HG03521 (cell line): Measurements from ENCODE around the gene POC1A.
"Not testable (repeated sequence)": the region's sequence is repeated elsewhere in the genome, so short reads cannot be mapped to it uniquely, and the experiment has no call there.

Experiments
- ATAC-seq: cut with Tn5 transposase; IDR thresholded peaks from one replicate; pipeline ENCODE4 v1.9.1; 2021; ENCODE audit warnings: mild to moderate bottlenecking, moderate library complexity; ENCODE audit not compliant: unreplicated experiment

The POC1A gene

DNA sequence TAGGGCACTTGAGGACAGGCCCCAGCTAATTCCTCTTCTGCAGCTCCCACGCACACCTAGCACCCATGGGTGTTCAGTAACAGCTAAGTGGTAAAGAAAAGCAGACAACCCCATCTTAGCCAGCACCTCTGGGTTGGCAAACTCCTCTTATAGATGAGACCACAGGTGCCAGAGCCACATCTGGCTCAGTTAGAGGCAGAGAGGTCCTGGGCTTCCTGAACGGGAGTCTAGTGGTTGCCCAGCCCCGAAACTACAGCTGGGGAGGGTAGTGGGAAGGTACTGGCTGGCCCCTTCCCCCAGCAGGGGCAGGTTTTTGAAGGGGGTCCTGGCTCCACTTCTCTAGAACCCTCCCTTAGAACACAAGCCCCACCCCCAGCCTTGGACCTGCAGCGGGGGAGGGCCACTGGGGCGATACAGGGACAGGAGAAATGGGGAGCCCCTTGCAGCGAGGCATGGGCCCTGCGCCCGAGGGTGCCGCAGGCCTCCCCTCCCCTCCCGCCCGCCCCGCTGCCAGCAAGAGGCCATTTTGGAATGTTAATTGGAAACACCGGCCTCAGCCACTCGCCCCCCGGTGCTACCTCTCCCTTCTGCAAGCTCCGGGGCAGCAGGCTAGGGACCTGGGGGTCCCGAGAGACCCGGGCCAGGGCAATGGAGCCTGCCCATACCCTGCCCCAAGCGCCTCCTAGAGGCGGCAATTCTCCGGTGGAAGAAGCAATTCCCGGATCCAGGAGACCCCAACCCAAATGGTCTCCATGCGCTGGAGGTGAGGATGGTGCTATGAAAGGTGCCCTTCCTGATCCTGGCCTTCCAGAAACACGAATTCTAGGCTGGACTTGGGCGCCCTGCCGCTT lies 99.3 kb downstream of the POC1A start:
- no peak for ATAC-seq

DNA sequence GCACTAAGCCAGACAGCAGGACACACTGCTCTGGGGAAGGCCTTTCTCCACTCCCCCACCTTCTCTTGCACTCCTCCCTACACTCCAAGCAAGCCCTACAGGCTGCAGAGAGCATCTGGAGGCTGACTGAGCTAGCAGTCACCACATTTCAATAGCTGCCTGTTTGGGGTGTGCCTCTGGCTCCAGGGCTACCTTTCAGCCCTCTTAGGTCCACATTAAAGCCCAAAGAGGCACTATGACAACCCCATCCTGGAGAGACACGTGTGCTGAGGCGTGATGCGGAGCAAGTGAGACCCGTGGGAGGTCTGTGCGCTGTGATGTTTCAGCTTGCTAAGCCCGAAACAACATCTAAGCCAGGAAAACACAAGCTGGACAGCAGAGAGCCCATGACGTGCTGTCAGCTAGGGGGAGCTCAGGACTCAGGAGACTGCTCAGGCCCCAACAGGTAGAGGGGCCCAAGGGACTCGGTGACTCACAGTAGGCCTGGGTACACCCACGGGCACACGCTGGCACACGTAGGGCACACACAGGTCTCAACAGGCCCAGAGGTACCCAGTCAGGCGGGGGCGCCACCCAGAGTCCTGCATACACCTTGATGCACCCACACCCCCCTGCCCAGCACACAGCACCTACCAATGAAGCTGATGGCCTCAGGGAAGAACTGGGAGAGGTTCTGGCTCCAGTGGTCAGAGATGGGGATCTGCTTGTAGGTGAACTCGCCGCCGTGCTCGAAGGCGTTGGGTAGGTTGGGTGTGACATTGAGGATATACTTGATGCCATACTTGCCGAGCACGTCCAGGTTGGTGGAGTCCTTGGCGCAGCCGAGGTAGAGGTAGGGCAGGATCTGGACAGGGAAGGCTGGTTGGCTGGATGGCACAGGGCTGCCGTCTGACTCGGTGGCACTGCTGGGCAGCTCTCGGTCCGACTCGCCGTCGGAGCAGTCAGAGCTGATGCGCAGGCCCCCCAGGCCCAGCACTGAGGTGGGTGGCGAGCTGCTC lies 100.6 kb downstream of the POC1A start:
- no peak for ATAC-seq

DNA sequence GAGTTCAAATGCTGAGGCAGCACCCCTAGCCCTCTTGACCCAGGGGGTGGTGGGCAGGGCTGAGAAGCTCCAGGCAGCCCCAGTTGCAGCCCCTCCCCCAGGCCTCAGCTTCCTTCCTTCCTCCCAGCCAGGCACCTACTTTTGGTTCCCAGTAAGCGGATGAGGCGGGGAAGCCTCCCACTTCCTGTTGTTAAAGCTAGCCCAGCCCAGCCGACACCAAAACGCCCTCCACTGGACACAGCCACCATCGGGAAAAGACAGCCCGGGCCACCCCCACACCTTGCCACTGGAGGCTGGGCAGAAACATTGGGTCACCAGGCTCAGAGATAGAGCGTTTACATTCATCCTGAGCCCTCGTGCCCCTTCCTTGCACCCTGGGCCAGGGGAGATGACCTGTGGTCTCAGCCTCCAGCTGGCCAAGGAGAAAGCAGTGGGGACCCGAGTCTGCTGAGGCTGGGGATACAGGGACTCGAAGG lies 101.4 kb downstream of the POC1A start:
- ATAC-seq = no peak

DNA sequence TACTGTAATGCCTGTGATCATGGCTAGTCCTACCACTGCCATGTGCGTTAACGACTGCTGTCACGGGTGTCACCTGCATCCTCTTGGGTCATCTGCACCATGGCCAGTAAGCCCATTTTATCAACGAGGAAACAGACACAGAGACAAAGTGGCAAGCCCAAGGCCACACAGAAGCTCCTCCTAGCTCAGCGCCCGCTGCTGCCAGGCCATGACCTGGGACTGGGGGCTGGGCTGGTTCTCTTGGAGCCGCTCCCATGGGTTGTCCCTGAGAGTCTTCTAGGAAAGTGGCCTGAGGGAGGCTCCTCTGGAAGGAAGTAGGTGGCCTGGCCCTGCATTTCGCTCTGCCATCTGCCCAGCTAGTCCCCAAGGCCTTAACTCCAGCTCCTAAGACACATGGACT lies 102.8 kb downstream of the POC1A start:
- ATAC-seq = no peak

DNA sequence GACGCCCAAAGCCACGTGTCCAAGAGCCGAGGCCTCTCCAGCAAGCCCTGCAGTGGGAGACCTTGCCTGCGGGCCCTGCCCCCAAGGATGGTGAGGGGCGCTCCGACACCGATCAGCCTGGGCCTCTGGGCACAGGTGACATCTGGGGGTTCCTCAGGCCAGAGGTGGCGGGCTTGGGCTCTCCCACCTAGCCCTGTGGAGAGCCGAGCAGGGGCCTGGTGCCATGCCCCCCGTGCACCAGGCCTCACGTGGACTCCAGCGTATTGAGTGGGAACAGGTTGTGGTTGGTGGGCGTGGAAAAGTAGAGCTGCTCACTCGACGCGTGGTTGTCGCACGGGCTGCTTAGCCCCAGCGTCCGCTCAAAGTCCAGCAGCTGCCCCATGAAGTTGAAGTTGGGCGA lies 103.7 kb downstream of the POC1A start:
- no peak for ATAC-seq

DNA sequence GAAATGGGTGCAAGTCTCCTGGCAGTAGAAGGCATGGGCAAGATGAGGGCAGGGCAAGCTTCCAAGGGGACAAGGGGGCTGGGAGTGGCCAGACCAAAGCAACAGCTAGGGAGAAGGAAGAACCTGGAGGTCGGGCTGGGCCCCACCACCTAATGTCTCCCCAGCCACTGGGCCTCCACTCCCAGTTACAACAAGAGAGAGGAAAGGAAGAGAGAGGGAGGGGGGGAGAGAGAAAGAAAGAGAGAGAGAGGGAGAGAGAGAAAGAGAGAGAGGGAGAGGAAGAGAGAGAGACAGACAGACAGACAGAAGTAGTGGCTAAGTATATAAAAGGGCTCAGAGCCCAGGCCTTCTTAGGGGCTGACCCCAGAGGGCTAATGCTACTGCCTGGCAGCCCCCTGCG lies 104.7 kb downstream of the POC1A start:
- ATAC-seq = no peak

DNA sequence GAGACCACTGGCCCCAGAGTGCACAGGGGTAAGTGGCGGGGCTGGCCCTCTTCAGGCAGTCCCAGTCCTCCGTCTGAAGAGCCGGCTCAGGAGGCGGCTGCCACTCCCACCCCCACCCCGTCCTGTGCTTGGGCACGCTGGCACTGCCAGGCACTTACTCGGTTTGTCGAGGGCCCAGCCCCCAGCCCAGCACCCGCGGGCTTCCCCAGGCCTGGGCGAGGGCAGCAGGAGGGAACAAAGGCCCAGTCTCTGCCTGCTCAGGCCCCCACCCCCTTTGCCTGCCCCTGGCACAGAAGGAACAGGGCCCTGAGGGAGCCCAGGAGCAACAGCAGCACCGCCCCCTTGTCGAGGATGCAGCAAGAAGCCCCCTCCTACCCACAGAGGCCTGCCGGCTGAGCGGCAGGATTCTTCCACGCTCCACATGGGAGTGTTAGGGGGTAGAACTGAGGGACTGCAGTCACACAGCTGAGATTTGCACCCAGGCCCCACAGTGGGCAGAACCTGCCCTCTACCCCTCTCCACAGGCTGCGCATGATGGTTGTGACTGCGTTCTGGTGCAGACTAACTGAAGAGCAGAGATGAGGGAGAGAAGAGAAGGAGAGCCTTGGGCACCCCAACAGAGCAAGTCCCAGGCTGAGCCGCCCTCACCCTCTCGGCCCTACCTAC lies 106.8 kb downstream of the POC1A start:
- ATAC-seq = no peak

DNA sequence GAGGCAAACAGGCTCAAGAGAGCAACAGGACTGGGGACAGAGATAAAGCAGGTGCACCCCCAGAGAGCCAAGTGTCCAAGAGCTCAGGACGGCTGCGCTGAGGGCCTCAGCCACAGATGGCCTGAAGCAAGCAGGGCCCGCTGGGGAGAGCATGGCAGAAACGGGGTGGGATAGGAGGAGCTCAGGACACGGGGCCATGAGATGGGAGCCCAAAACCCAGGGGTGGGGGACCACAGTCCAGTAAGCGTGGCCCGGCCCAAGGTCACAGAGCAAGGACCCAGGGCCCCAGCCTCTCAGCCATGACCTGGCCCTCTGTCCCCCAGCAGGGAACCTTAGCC lies 107.4 kb downstream of the POC1A start:
- ATAC-seq = no peak

DNA sequence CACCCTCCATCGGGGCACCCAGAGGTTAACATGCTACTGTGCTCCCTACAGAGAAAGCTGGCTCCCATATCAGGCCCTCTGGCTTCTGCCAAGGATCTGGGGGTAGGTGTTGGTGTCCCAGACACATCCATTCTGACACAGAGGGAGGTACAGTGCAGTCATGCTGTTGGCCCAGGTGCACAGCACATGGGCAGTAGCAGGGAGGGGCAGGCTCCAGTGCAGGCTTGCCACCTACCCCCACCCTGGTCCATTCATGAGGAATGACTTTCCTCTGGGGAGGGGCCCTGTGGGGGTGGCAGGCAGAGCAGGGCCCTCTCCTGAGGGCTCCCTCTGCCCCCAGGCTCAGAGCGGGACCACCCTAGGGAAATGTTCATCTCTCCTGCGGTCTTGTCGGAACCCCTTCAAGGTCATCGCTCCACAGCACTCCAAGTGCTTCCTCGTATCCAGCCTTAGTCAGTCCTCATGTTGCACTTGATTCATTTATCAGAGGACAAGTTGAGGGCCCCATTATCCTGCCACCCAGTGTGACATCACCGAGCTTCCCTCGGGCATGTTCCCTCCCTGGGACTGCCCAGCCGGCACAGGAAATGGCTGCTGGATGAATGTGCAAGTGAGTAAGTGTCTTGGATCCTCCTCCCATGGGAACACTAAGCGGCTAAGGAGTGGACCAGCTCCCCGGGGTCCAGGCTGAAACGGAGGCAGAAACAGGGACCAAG lies 107.9 kb downstream of the POC1A start:
- ATAC-seq = no peak

DNA sequence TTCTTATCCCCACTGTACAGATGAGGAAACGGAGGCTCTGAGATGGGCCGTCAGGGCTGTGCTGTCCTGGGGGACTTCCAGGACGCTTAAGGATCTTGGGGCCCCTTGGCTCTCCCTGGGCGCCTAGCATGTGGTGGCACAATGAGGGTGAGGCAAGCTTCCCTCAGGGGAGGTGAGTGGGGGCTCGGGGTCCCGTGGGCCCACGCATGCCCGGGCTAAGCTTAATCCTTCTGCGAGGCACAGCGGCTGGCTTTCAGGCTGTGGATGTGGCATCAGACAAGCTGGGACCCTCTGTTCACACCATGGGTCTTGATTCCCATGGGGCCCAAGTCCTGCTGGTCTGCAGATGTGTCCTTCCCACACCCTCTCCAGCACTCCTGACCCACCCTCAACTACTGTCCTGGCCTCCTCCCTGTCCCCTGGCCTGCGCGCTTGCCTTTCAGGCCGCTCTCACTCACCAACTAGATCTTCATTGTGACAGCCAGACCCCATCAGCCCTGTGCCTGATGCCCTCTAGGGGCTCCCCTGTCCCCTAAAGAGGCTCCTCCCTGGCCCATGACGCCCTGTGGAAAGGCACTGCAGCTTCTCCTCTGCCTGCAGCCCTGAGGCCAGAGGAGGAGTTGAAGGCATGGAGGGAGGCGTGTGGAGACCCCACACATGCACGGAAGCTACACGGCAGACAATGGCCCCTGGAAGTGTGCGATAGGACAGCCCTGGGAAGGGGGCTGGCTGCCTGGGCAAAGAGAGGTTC lies 109.2 kb downstream of the POC1A start:
- no peak for ATAC-seq

DNA sequence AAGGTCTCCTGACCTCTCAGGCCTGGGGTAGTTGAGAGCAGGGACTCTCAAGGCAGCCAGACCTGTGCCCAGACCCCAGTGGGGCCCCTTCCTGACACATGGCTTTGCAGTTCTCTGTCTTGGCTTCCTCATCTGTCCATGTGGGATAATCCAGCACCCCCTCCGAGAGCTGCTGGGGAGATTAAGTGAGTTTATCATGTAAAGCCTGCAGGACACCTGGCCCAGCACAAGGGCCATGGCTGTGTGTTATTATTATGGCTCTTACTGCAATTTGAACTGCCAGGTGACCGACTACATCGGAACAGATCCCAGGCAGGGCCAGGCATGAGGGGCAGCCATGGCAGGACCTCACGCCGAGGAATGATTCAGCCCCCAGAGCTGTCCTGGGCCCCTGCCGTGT lies 110.5 kb downstream of the POC1A start:
- no peak for ATAC-seq

DNA sequence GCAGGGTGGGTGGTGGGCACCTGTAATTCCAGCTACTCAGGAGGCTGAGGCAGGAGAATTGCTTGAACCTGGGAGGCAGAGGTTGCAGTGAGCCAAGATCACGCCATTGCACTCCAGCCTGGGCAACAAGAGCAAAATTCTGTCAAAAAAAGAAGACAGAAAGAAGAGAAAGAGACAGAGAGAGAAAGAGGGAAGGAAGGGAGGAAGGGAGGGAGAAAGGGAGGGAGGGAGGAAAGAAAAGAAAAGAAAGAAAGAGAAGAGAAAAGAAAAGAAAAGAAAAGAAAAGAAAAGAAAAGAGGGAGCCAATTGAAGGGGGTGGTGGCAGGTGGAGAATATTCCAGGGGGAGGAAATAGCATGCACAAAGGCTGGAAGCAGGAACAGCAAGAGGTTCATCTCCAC lies 111.2 kb downstream of the POC1A start:
- ATAC-seq = not testable (repeated sequence)

DNA sequence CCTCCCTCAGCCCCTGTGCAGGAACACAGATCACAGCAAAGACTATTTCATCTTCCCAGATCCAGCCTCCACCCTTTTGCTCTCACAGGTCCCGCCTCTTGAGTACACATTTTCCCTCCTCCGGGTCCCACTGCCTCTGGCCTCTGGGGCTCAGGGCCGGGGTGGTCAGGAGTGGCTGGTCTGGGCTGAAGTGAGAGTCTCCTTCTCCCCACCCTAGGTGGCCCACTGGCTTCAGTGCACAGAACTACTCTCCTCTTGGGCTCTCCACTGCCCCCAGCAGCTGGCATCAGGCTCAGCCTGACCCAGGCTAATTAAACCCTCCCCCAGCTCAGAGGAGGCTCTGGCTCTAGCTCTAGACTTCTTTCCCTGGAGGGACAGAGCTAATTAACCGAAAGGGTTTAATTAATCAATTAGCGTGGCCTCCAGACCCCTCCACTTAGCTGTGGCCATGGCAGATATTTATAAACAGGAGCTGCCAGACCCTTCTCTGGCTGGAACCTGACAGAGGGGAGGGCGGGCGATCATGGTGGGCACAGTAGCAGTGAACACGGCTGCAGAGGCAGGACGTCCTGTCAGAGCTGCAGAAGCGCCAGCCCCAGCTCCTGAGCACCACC lies 113.0 kb downstream of the POC1A start:
- ATAC-seq = no peak

DNA sequence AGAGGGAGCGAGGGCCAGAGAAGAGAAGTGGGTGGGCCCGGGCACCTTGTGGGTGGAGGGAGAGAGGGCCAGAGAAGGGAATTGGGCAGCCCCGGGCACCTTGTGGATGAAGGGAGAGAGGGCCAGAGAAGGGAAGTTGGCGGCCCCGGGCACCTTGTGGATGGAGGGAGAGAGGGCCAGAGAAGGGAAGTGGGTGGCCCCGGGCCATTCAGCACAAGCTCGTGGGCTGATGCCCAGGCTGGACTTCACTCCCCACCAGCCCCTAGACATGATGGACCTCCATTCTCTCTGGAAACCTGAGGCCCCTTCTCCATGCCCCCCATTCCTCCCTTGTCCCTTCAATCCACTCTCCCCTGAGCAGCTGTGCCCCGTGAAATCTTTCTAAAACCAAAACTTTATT lies 113.6 kb downstream of the POC1A start:
- no peak for ATAC-seq

DNA sequence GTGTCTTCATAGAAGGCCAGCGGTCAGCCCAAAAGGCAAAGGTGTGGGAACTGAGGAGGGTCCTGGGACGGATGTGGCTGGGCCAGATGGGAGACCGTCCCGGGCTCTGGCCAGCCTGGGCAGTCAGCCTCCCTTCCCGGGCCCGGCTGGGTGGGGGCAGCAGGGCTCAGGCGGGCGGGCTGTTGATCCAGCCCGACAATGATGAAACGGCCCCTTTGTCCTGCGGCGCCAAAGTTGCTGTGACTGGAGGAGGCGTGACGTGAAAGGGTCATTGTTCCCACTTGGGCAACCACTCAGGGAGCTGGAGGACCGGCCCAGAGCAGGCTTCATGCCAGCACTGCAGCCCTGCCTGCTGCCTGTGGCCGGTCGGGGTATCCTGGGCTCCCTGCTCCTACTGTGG lies 114.4 kb downstream of the POC1A start:
- no peak for ATAC-seq

DNA sequence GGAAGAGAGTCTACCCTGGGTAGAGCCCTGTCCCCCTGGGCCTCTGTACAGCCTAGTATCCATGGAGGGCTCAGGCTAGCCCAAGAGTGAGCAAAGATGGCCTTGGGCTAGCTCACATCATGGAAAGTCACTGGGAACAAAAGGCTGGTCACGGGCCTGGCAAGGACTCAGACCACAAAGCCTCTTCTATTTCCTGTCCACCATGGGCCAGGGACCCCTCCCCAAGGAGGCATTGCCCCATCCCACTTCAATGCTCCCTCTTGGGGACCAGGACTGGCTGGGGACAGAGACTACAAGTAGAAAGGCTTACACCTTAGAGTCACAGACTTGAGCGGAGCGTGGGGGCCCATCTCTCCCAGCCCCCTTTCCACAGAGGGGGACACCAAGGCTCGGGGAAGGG lies 114.8 kb downstream of the POC1A start:
- no peak for ATAC-seq

DNA sequence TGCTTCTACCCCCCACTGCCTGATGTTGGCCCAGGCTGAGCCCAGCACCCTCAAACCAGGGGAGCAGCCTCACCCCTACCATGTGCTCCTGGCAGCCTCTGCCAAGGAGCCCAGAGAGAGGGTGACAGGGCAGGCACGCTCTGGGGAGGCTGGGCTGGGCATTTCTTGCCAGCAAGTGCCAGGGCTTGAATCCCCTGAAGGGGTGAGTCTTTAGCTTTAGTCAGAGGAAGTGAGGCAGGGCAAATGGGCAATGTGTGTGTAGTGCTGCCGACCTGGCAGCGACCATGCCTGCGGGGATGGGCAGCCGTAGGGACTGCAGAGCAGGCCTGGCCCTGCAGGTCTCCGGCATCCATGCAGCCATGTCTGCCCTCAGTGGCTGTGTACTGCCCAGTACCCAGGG lies 116.0 kb downstream of the POC1A start:
- ATAC-seq = no peak

DNA sequence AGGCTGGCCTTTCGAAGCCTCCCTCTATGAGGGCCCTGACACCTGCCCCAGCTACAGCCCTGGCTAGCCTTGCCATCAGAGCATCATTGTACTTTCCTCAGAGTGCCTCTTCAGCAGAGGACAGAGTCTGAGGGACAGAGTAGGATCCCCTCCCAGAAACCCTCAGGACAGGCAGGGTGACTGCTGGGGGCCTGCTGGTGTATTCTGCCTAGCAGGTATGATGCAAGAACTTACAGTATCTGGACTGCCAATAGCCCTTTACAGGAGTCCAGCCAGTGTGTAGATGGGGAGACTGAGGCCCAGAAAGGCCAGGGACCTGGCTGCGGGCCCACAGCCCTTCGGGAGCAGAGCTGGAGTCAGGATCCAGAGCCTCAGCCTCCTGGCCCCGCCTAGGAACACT lies 116.9 kb downstream of the POC1A start:
- no peak for ATAC-seq

DNA sequence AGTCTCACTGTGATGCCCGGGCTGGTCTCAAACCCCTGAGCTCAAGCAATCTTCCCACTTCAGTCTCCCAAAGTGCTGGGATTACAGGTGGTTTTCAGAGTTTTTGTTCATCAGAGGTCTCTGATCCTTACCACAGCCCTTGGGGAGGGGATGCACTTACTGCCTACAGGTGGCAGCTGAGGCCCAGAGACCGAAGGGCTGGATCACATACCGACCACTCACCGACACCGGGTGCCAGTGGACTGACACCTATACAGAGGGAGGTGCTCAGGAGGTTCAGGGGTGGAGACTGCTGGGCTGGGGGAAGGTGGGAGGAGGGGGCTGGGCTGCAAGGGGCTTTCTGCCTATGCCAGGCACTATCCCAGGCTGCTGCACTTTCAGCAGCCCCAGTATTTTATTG lies 117.4 kb downstream of the POC1A start:
- no peak for ATAC-seq
